Measurements from ENCODE around the gene RGS12.
A peak's percentile ranks its signal among the peaks of the same experiment; 100 is the strongest.
"Not testable (repeated sequence)": the region's sequence is repeated elsewhere in the genome, so short reads cannot be mapped to it uniquely, and the experiment has no call there.

Gene RGS12

DNA sequence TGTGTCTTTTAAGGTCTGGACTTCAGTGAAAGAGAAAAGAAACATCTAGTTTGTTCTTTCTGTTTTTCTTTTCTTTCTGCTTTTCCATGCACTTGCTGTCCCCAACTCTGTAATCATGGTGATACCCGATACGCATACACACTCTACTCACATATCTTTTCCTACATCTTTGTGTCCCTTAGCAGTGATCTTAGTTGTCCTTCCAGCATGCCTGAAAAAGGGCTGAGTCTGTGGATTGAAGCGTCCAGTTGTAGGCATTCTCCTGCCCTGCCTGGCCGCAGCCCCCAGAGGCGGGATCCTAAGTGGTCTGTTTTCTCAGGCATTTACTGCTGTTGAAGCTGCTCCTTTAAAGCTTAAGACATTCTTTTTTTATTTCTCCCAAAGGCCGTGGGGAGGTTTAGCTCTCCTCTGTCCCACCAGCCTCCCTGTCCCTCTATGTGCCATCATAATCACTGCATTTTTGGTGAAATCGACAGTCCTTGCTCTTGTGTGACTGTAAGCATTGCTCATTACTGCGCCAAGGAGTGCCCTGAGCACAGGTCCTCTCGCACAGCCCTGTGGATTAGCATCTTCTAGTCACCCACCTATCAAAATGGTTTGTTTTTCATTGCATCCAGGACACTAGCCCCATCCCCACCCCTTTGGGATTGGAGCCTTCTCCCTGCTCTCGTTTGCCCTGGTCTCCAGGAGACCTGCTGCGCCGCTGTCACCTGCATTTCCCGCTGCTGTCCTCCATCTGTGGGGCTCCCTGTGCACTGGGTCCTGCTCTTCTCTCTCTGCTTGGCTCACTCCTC lies 4.4 kb downstream of the RGS12 start:
- DNase-seq: no peak

DNA sequence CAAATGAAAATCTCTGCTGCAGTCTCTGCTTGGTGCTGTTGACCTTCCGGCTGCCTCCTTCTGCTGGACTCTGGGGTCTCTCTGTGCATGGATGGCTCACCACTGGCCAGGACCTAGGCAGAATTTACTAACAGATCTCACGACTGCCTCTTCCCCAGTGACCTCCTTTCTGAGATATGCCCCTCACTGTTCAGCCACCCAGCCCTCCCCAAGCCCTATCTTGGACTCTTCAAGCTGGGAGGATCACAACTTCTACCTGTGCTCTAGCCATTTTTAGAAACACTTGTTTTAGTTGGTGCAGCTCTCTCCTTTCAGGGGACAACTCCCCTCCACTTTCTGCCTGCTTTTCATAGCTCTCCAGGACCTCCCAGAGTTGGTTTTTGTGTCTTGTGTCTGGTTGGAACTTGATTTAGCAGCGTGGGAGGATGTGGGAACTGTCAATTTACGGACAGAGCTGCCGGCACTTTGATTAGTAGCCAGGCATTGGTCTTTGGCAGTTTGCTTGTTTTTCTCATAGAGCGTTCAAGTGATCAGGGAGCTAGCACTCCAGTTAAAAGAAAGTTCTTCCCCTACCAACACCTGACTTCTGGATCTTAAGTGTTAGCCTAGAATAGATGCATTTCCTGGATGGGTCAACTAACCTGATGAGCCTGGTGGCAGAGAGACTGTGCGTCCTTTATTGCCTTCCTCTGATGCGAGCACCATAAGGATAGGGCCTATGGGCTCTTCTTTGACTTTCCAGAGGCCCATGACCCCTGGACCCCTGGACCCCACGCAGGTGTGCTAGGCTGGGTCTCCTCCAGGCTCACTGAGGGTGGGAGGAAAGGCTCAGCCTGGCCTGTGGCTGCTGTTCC lies 6.5 kb downstream of the RGS12 start:
- DNase-seq: no peak

DNA sequence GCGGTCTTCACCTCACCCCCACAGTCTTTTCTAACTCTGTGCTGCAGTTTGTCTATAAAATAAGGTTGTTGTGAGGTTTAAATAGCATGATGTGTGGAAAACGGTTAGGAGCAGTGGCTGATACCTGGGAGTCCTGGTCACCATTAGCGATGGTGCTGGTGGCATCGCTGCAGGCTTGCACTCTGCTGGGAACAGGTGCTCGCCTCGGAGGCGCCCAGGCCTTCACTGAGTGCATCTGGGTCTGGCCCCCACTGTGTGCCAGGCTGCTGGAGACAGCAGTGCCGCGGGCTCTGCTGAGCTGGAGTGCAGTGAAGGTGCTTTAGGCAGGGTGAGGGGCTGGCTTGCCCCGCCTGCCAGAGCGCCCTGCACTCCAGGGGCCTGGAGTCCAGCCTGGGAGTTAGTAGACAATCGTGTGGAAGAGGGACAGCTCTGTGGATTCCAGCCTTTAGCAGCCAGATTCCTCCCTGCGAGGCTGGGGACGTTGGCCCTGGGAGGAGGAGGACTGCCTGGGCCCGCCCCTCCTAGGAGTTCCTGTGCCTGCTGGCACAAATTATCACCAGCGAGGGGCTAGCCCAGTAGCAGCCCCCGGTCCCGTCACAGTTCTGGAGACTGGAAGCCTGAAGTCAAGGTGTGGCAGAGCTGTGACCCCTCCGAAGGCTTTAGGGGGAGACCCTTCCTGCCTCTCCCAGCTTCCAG lies 7.3 kb downstream of the RGS12 start:
- no peak for DNase-seq

DNA sequence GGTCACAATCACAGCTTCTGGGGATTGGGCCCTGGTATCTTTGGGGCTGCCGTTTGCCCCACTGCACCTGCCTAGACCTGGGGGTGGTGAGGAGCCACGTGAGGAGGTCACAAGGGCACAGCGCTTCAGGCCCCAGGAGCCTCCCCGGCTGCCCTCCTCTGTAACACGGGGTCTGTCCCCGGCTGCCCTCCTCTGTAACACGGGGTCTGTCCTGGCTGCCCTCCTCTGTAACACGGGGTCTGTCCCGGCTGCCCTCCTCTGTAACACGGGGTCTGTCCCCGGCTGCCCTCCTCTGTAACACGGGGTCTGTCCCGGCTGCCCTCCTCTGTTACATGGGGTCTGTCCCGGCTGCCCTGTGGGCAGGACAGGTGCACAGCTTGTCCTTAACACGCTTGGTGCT lies 8.1 kb downstream of the RGS12 start:
- not testable (repeated sequence) for DNase-seq

DNA sequence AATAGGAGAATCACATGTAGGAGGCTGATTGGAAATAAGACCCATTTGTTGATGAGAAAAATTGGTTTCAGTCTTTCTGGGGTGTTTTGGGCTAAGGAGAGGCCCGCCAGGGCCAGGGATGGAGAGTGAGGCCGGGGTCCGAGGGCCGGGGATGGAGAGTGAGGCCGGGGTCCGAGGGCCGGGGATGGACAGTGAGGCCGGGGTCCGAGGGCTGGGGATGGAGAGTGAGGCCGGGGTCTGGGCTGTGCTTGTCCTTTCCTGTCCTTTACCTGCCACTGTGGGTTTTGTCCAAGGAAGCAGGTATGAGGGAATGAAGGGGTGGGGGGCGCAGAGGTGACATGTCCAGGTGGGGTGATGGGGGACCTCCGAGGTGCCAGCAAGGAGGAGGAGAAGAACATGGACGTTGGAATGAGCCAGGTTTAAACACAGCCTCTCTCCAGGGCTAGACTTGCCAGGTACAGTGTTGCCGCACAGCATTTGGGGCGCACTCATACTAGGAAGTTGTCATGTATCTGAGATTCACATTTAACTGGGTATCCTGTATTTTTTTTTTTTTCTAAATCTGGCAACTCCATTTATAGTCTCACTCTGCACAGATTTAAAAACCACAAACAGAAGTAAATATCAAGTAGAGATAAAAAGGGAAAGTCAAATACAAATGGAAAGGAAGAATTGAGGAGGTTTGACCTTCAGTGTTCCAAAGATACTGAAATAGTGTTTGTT lies 8.8 kb downstream of the RGS12 start:
- peak; percentile 17 for DNase-seq

DNA sequence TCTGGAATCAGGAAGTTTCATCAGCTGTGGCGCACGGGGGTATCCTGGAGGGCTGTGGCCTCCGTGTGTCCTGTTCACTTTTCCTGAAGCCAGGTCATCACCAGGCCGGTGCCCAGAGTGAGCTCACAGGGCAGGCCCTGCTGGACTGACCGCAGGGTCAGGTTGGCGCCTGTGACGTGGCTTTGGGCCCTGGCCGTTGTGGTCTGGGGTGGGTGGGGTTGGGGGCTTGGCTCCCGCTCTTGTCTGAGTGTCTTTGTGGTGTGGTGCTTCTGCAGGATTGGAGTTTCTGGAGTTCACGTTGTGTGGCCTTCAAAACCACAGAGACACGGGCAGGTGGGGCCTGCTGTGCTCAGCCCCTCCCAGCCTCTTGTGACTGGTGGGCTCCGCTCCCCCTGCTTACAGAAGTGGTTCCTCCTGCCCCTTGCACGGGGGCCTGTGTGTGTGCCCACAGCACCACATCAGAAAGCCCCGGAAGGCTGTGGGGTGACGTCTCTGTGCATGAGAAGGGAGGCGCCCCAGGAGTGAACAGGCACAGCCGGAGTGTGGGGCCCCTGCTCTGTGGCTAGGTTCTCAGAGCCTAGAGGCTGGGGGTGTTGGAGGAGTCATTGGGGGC lies 9.5 kb downstream of the RGS12 start:
- peak; percentile 86 for DNase-seq

DNA sequence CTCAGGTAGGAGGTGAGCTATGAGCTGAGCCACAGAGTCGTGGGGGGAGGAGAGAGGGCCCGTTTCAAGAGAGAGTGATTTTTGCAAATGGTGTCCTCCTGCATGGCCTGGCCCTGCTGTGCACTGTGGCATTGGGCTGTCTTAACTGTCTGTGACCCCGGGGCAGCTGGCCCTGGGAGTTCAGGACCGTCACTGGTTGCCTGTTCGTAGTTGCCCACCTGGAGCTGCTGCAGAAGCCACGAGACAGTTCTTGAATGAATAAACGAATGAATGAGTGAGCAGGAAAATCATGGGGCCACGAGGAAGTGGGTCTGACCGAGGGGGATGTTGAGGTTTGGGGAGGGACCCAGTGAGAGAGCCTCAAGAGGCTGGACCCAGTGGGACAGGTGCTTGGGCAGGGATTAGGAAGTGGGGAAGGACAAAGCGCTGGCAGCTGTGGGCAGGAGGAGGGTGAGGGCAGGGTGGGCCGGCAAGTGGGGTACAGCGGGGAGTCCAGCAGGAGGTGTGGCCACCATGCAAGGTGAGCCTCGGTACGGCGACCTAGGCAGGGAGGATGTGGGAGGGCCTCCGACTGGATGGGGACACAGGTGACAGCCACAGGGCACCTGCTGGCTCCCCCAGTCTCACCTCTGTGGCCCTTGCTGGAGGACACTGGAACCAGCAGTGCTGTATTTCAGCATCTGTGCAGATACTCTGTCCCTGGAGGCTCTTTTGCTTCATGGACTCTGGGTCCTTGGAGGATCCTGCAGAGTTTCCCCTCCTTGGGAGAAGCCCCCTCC lies 10.2 kb downstream of the RGS12 start:
- DNase-seq: peak; percentile 34

DNA sequence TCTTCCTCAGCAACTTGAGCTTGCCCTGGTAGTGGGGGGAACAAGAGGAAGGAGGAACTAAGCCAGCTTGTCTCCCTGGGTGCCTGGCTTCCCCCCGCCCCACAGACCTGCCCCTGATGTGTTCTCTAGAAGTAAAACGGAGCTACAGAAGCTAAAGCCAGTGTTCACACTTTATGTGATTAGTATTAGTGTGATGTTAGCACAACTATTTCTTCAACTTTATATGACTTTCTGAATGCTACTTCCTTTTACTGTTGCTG lies 10.7 kb downstream of the RGS12 start:
- no peak for DNase-seq

DNA sequence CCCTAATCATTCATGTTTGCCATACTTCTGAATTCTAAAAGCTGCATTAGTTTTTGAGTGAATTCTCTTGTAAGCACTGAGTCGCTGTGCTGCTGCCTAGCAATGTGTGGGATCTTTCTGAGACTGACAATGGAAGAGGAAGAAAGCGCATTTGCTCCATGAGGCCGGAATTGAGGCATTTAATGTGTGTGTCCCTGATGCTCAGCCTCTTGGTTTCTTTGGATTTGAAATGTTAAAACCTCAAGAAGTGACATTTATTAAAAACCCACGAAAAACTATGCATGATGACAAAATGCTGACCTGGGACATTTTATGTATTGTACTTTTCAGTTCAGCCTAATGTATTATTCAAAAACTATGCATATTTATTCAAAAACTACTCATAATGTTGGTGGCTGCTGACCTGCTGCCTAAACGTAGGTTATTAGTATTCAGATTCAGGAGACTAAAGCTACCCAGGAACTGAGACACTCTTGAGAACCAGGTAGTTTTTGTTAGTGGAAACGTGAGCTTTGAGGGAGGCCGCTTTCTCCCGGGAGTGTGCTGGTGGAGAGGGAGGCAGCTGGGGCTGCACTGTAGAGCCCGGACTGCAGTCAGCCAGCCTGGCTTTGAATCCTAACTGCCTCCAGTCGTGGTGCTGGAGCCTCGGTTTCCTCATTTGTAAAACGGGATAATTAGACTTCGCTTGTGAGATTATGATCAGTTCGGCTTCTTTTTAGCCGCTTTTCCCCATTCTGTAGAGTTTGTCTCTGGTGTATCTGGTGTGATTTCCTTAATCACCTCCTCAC lies 11.3 kb downstream of the RGS12 start:
- DNase-seq: no peak

DNA sequence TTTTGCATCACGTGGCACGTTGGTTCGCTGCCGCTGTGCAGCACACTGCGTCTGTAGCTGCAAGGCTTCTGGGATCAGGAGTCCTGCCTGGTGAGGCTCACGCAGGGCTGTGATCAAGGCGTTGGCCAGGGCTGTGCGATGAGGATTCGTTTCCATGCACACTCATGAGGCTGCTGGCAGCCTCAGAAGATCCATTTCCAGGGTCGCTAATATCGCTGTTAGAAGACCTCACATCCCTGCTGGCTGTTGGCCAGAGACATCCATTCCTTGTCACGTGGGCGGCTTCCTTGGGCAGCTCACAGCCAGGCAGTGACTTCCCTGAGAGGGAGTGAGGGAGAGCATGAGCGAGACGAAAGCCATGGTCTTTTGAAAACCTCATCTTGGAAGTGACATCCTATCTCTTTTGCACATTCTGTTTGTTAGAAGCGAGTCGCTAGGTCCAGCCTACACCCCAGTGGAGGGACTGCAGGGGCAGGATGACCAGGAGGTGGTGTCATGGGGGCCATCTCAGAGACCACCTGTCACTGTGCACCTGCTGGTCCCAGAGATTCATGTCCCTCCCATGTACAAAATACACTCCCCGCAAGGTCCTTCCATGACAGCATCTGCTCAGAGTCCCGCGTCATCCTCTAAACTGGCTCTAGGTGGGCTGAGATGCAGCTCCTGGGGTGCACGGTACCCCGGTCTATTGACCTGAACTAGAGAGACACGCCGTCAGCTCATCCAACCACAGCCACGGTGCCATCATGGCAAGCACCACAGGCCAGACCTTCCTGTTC lies 12.2 kb downstream of the RGS12 start:
- no peak for DNase-seq

DNA sequence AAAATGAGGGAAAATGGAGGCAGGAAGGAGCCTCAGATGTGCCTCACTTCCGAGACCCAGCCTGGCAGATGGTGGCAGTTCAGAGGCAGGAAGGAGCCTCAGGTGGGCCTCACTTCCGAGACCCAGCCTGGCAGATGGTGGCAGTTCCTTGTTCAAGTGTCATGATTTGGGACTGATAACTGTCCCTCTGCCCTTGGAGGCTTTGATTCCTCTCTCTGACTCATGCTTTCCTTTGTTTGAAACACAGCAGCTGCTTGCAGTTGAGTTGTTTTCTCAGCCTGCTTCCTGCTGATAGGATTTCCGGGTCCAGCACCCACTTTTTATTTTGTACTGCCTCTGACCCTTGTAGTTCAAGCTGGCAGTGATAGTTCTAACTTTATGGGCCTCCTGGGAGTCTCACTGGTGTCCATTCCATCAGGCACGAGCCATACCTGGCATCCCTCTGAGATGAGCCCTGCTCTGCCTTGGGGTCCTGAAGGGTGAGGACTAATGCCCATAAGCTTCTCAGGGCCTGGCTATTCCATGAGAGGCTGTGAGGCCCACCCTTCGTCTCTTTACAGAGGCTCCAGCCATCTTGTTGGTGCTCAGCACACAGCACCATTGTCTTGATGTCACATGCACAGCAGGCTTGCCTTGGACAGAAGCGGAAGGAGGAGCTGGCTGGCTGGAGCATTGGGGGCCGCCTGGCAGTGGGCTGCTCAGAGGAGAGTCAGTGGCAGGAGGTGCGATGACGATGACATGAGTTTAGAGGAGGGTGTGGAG lies 13.0 kb downstream of the RGS12 start:
- DNase-seq: no peak

DNA sequence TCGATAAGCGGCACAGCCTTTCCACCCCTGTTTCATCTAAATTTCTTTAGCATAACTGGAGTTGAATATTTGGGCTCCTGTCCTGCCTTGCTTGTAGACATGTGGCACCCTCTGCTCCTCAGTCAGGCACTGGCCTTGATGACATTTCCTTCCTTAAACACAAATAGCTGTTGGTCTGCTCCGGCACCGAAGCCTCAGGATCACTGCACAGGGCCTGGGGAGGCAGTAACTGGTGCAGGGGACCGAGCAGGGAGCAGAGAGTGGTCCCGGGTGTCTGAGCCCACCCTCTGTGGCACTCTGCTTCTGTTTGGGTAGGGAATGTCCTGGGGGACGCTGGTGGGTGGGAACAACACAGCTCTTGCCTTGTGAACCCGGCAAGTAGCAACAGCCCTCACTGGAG lies 13.6 kb downstream of the RGS12 start:
- no peak for DNase-seq

DNA sequence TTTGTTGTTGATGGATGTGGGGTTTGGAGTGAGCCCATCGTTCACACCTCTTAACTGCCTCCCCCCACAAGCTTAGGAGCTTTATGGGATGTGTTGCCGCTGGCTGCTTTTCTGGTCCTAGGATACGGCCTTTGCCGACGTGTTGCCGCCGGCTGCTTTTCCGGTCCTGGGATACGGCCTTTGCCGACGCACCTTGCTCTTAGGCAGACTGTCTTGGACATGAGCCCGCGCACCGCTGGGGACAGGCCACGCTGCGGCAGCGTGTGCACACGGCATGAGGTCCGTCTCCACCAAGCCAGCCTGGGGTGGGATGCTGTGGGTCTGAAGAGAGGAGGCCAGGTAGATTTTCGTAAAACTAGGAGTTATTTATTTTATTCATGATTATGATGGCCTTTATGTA lies 14.2 kb downstream of the RGS12 start:
- DNase-seq: no peak

DNA sequence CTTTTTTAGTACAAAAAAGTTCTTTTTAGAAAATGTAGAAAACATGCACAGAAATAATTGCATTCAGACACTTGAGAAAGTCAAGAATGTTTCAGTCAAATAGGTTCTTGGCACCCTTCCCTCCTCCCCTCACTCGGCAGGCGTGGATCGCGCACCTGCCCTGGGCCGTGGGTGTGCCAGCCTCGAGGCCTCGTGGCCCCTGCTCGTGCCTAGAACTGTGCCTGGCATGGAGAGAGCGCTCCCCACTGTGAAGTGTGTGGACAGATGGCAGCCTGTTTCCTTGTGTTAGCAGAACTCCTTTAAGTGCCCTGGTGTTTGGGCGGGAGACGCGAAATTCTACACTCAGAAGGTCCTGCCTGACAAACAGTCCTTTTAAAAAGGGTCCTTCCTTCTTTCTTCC lies 14.7 kb downstream of the RGS12 start:
- DNase-seq: no peak

DNA sequence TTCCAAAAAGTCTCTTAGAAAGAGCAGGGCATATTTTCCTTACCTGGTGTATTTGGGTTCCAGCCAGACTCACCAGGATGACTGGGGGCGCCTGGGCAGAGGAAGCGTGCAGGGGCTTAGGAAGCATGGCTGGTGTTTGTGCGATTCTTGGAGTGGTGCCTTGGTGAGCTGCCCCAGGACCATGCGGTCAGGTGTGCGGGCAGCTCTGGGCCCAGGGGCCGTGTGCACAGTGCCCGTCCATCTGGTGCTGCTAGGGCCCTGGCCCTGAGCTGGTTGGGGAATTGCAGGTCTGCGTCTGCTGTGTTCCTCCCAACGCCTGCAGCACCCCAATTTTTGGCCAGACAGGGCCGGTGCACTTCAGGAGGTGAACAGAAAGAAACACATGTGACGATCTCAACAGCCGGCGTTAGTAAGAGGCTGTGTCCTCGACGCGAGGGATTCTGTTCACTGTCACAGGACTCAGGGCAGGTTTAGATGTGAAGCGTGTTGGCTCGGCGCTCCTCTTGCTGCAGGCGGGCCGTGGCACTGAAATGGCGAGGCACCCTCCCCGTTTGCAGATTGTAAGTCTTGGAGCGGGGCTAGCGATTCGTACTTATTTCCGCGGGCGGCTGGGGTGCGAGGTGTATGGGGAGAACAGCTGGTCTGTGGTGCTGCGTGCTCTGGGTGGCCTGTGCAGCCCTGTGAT lies 15.2 kb downstream of the RGS12 start:
- no peak for DNase-seq

DNA sequence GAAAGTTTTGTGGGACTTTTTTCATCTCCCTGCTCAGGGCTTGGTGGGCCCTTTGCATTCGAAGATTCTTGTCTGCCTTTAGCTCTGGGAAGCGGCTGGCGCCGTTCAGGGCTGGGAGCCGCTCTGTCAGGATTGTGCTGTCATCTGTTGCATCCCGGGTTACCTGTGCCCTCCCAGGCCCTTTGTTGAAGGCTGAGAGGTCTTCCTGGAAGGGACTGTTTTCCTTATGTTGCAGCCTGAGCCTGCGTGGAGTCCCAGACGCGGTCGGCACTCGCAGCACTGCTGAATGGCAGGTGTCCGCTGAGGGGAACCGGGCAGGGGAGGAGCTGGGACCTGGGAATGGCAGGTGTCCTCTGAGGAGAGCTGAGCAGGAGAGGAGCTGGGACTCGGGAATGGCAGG lies 15.9 kb downstream of the RGS12 start:
- DNase-seq: no peak

DNA sequence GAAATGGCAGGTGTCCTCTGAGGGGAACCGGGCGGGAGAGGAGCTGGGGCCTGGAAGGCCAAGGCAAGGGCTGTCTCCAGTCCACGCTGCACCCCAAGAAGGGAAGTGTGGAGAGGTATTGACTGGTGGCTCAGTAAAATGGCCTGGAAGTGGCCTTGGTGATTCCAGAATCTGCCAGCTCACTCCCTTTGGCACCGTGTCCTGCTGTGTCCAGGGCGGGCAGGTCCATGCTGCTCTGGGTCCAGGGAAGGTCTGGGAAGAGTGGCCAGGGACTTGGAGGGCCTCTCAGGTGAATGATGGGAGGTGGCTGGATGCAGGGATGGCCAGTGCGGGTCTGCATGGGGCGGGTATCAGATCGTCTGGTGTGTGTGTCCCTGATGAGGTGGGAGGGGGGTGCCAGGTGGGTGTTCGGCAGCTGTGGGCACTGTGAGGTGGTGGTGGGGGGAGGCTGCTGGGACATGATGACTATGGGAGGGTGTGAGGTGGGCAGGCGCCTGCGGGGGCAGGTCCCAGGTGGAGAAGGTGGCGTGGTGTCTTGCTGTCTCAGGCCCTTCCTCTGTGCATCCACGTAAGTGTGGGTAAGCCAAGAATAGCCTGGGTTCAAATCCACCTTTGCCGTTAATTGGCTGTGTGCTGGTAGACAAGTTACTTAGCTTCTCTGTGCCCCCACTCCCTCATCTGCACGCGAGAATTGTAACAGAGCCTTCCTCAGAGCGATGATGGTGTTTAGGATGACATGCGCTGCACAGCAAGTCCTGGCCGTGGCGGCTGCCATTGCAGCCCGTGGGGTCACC lies 17.7 kb downstream of the RGS12 start:
- no peak for DNase-seq

DNA sequence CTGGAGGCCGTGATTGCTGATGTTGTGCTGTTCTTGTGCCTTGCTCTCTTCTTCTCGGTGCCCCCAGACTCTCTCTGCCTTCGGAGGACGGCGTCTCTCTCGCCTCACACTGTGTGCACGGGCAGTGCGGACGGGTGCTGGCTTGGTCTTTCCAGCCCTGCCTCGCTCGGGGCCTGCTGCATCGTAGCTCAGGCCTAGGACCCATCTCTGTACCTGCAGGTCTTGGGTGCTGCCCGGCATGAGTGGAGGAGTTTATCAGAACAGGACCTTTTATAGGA lies 18.2 kb downstream of the RGS12 start:
- no peak for DNase-seq
